GM12874 (cell line): Measurements from ENCODE around the gene DLGAP5.

Experiments
- CTCF ChIP-seq: IDR thresholded peaks from 2 replicates; pipeline ENCODE4 v1.5.1; 2011; ENCODE audit warnings: low read depth, mild to moderate bottlenecking, control low read depth, low read length, moderate library complexity; ENCODE audit not compliant: insufficient read depth

The DLGAP5 gene

GRCh38 chr14:55180006-55180405 is 11.4 kb downstream of the DLGAP5 start:
- TF ChIP-seq CTCF, result no peak

GRCh38 chr14:55170526-55170925 is 20.9 kb downstream of the DLGAP5 start:
- no peak for TF ChIP-seq CTCF

- TF ChIP-seq CTCF, result peak; percentile 14; the same call in 1 of the 2 replicates
Observed at GRCh38 chr14:55160989-55161388, 30.4 kb downstream of the DLGAP5 start.

- TF ChIP-seq CTCF, result no peak
Observed at GRCh38 chr14:55158412-55158811, 33.0 kb downstream of the DLGAP5 start.

GRCh38 chr14:55157080-55157479 is 34.3 kb downstream of the DLGAP5 start:
- no peak for TF ChIP-seq CTCF

- no peak for TF ChIP-seq CTCF
Observed at GRCh38 chr14:55153951-55154350, 37.4 kb downstream of the DLGAP5 start.

- no peak for TF ChIP-seq CTCF
Observed at GRCh38 chr14:55152052-55152753, 39.2 kb downstream of the DLGAP5 start.
